SK-N-SH (cell line): ENCODE results near the gene MYLIP. TPM values are rescaled to one million over a fixed set of nuclear protein-coding genes. Genes with fewer than 3 reads are reported as not detected.
"Not testable (repeated sequence)": the region's sequence is repeated elsewhere in the genome, so short reads cannot be mapped to it uniquely, and the experiment has no call there.

Experiments
- CTCF ChIA-PET: fragments of 300-600, 350-600 bp; formaldehyde crosslinking; extraction: SDS; loops from one replicate; lab custom pipeline; 2021; lab: Yijun Ruan, JAX
- POLR2A ChIA-PET: fragments of 350-600 bp; sonication (Branson Sonifier 250); formaldehyde crosslinking; extraction: SDS; loops from one replicate; lab custom pipeline; 2020; ENCODE audit warnings: antibody characterized with exemption, inconsistent platforms; lab: Yijun Ruan, JAX
- DNase-seq: peaks from one replicate; pipeline ENCODE4 v3.0.0; 2012
- H2AFZ ChIP-seq: fragments of 200-600 bp; sonication (generic); 2 replicates; pipeline ENCODE4 v1.8.1; 2016; ENCODE audit warnings: antibody characterized with exemption, mild to moderate bottlenecking, low read depth
- H3F3A ChIP-seq: fragments of 200-600 bp; sonication (generic); replicated peaks from 2 replicates; pipeline ENCODE3; 2016; ENCODE audit warnings: antibody characterized with exemption, mild to moderate bottlenecking; ENCODE audit not compliant: insufficient read depth
- H3K27ac ChIP-seq, 2 experiments: fragments of 200-500 bp in 1 of 2; fragments of 200-600 bp in 1 of 2; sonication (Bioruptor generic) in 1 of 2; sonication (generic), shearing (Covaris generic) in 1 of 2; 2 replicates each; pipeline versions ENCODE4 v1.5.1 to v1.6.1; 2014 to 2016; ENCODE audit warnings: low read depth in 2 of 2, inconsistent platforms in 1 of 2, low read length in 1 of 2, mild to moderate bottlenecking in 1 of 2, mixed read lengths in 1 of 2
- H3K27me3 ChIP-seq: fragments of 200-600 bp; sonication (generic), shearing (Covaris generic); 2 replicates; pipeline ENCODE4 v1.6.1; 2016; ENCODE audit warnings: mixed run types; ENCODE audit not compliant: insufficient read depth
- H3K36me3 ChIP-seq, 2 experiments: fragments of 200-500 bp in 1 of 2; fragments of 200-600 bp in 1 of 2; sonication (Bioruptor generic) in 1 of 2; sonication (generic) in 1 of 2; replicated peaks in 1 of 2; 2 replicates each; pipeline versions ENCODE3 to v1.5.1; 2014 to 2016; ENCODE audit warnings: low read length in 1 of 2, mild to moderate bottlenecking in 1 of 2; ENCODE audit not compliant: insufficient read depth in 2 of 2, control insufficient read depth in 1 of 2
- H3K4me1 ChIP-seq, 2 experiments: fragments of 200-500 bp in 1 of 2; fragments of 200-600 bp in 1 of 2; sonication (Bioruptor generic) in 1 of 2; sonication (generic), shearing (Covaris generic) in 1 of 2; 2 replicates each; pipeline versions ENCODE4 v1.5.1 to v1.6.1; 2014 to 2016; ENCODE audit warnings: low read depth in 1 of 2, low read length in 1 of 2, mixed run types in 1 of 2; ENCODE audit not compliant: insufficient read depth in 2 of 2, control insufficient read depth in 1 of 2
- H3K4me2 ChIP-seq: fragments of 200-600 bp; sonication (generic), shearing (Covaris generic); 2 replicates; pipeline ENCODE4 v1.6.1; 2017; ENCODE audit warnings: mixed run types
- H3K4me3 ChIP-seq, 2 experiments: fragments of 200-500 bp in 1 of 2; fragments of 200-600 bp in 1 of 2; sonication (Bioruptor generic) in 1 of 2; sonication (generic), shearing (Covaris generic) in 1 of 2; 2 replicates each; pipeline versions ENCODE4 v1.5.1 to v1.8.1; 2014 to 2016; ENCODE audit warnings: low read depth in 2 of 2, inconsistent platforms in 1 of 2, low read length in 1 of 2, mild to moderate bottlenecking in 1 of 2, mixed read lengths in 1 of 2, moderate library complexity in 1 of 2
- H3K79me2 ChIP-seq: fragments of 200-600 bp; sonication (generic); 2 replicates; pipeline ENCODE4 v1.8.1; 2017; ENCODE audit warnings: mild to moderate bottlenecking; ENCODE audit not compliant: insufficient read depth
- H3K9ac ChIP-seq: fragments of 200-600 bp; sonication (generic); 2 replicates; pipeline ENCODE4 v1.6.1; 2017; ENCODE audit warnings: mixed run types
- H3K9me2 ChIP-seq: fragments of 200-600 bp; sonication (generic); 2 replicates; pipeline ENCODE4 v1.6.1; 2017; ENCODE audit warnings: mixed run types
- H3K9me3 ChIP-seq: fragments of 200-600 bp; sonication (generic); 2 replicates; pipeline ENCODE4 v1.6.1; 2017; ENCODE audit warnings: mixed run types, mild to moderate bottlenecking, moderate library complexity
- H4K20me1 ChIP-seq: fragments of 200-600 bp; sonication (generic); 2 replicates; pipeline ENCODE4 v1.6.1; 2017; ENCODE audit warnings: mild to moderate bottlenecking, mixed run types; ENCODE audit not compliant: insufficient read depth
- CTCF ChIP-seq: fragments of 200-600 bp; sonication (generic); IDR thresholded peaks from 2 replicates; pipeline ENCODE4 v1.6.1; 2017; ENCODE audit warnings: antibody characterized with exemption, mild to moderate bottlenecking, moderate library complexity
- EZH2phosphoT487 ChIP-seq: fragments of 200-600 bp; sonication (generic); IDR thresholded peaks from 2 replicates; pipeline ENCODE4 v1.6.1; 2017; ENCODE audit warnings: low read depth, mixed run types, mild to moderate bottlenecking, antibody characterized with exemption, moderate library complexity, borderline replicate concordance
- WGBS: methylation state at CpG from one replicate; pipeline ENCODE4 v1.1.6; 2017; ENCODE audit warnings: low lambda C conversion rate; 5-methylcytosine and 5-hydroxymethylcytosine counted together
- polyA plus RNA-seq, 3 experiments: library from polyadenylated mRNA; depleted of rRNA; stranded (reverse); fragments of >200 nt; gene quantifications; 2 replicates each; pipeline ENCODE4 v1.2.3, GENCODE V29; 2012
- TF ChIP-seq, protein P1 (sequence below): fragments of 150-350 bp; IDR thresholded peaks from 2 replicates; pipeline ENCODE4 v1.6.1; 2017; ENCODE audit warnings: antibody characterized with exemption, low read length, low read depth, borderline replicate concordance

MYLIP gene
- polyA plus RNA-seq, 1 of the 3 experiments (the other 2 are of a cell fraction) = 3.1 TPM

- TF ChIP-seq, protein P1, sequence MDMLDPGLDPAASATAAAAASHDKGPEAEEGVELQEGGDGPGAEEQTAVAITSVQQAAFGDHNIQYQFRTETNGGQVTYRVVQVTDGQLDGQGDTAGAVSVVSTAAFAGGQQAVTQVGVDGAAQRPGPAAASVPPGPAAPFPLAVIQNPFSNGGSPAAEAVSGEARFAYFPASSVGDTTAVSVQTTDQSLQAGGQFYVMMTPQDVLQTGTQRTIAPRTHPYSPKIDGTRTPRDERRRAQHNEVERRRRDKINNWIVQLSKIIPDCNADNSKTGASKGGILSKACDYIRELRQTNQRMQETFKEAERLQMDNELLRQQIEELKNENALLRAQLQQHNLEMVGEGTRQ = no peak
Measured at GRCh38 chr6:16173167-16173940, 44.5 kb downstream of the MYLIP start (continued).

- DNase-seq = no peak
- POLR2A ChIA-PET = no interaction called here
- CTCF ChIA-PET = interaction anchor here (1.3 to 4.9 kb wide), 2 partner anchors 9 to 483 kb away, joined by 4 to 20 read pairs; no protein-coding TSS in a partner anchor
Measured at GRCh38 chr6:16174416-16175078, 45.7 kb downstream of the MYLIP start.

GRCh38 chr6:16176600-16176999 lies 47.7 kb downstream of the MYLIP start:
- POLR2A ChIA-PET, H3K79me2 ChIP-seq, H3K9me3 ChIP-seq, H3K9me2 ChIP-seq, H3K27ac ChIP-seq, H3K4me2 ChIP-seq, H3K36me3 ChIP-seq, H3F3A ChIP-seq, H3K4me1 ChIP-seq, H3K4me3 ChIP-seq, H3K27me3 ChIP-seq, CTCF ChIA-PET, H3K9ac ChIP-seq, H4K20me1 ChIP-seq, H2AFZ ChIP-seq, DNase-seq: not testable (repeated sequence)
- 27% methylated on average over 1 of the region's 1 CpG for WGBS

More at GRCh38 chr6:16174416-16175078, 45.7 kb downstream of the MYLIP start:
- H3K36me3 ChIP-seq = no peaks in the 10 kb centered on the region
- no peaks in the 10 kb centered on the region for H3K79me2 ChIP-seq
- H3K27ac ChIP-seq = no peak overlapping the region
- no peak overlapping the region for H2AFZ ChIP-seq
- H3F3A ChIP-seq = no peaks in the 10 kb centered on the region
- no peak overlapping the region for H3K4me3 ChIP-seq
- no peak overlapping the region for H3K9ac ChIP-seq
- no peaks in the 10 kb centered on the region for H3K9me3 ChIP-seq
- 65% methylated on average over 8 of the region's 8 CpGs for WGBS
- H3K9me2 ChIP-seq = no peaks in the 10 kb centered on the region
- H3K4me1 ChIP-seq = no peaks in the 10 kb centered on the region
- H3K4me2 ChIP-seq = no peak overlapping the region
- 0 out of 2 replicates have a peak, but pooled peaks cover 5% of the 10 kb centered on the region for H3K27me3 ChIP-seq
- no peak for TF ChIP-seq CTCF
- no peak for TF ChIP-seq EZH2phosphoT487
- H4K20me1 ChIP-seq = no peaks in the 10 kb centered on the region
